Smooth muscle cell (in vitro differentiated cells): ENCODE data around the gene RAD51D. TPM values are rescaled to one million over a fixed set of nuclear protein-coding genes. Genes with fewer than 3 reads are reported as not detected.
"Not testable (repeated sequence)": the region's sequence is repeated elsewhere in the genome, so short reads cannot be mapped to it uniquely, and the experiment has no call there.

Experiments
- DNase-seq: peaks from one replicate; lab custom pipeline; 2025; ENCODE audit not compliant: unreplicated experiment; lab: John Stamatoyannopoulos, UW
- H2AFZ ChIP-seq: fragments of 200-600 bp; sonication (generic); 2 replicates; pipeline ENCODE4 v1.6.0; 2016; ENCODE audit warnings: antibody characterized with exemption, low read depth, mild to moderate bottlenecking
- H3F3A ChIP-seq: fragments of 200-600 bp; sonication (generic); 2 replicates; pipeline ENCODE4 v1.6.0; 2017; ENCODE audit warnings: antibody characterized with exemption, low read depth
- H3K27ac ChIP-seq: fragments of 200-600 bp; sonication (generic); 2 replicates; pipeline ENCODE4 v1.5.1; 2016; ENCODE audit warnings: low read depth, mild to moderate bottlenecking
- H3K27me3 ChIP-seq: fragments of 200-600 bp; sonication (generic); 2 replicates; pipeline ENCODE4 v1.6.1; 2016; ENCODE audit warnings: low read depth, mild to moderate bottlenecking
- H3K36me3 ChIP-seq: fragments of 200-600 bp; sonication (generic); 2 replicates; pipeline ENCODE4 v1.5.1; 2016; ENCODE audit warnings: low read depth
- H3K4me1 ChIP-seq: fragments of 200-600 bp; sonication (generic); 2 replicates; pipeline ENCODE4 v1.5.1; 2016; ENCODE audit warnings: low read depth
- H3K4me2 ChIP-seq: fragments of 200-600 bp; sonication (generic); 2 replicates; pipeline ENCODE4 v1.6.0; 2016; ENCODE audit warnings: mild to moderate bottlenecking
- H3K4me3 ChIP-seq: fragments of 200-600 bp; sonication (generic); 2 replicates; pipeline ENCODE4 v1.5.1; 2016; ENCODE audit warnings: mild to moderate bottlenecking
- H3K79me2 ChIP-seq: fragments of 200-600 bp; sonication (generic); 2 replicates; pipeline ENCODE4 v1.6.0; 2016; ENCODE audit warnings: low read depth, mild to moderate bottlenecking
- H3K9ac ChIP-seq: fragments of 200-600 bp; sonication (generic); 2 replicates; pipeline ENCODE4 v1.6.0; 2016; ENCODE audit warnings: low read depth
- H3K9me3 ChIP-seq: fragments of 200-600 bp; sonication (generic); replicated peaks from 2 replicates; pipeline ENCODE4 v1.5.1; 2016; ENCODE audit warnings: low read depth
- H4K20me1 ChIP-seq: fragments of 200-600 bp; sonication (generic); 2 replicates; pipeline ENCODE4 v1.6.0; 2016; ENCODE audit warnings: low read depth
- CTCF ChIP-seq: fragments of 200-600 bp; sonication (generic); IDR thresholded peaks from 2 replicates; pipeline ENCODE4 v1.5.1; 2017; ENCODE audit warnings: borderline replicate concordance, mild to moderate bottlenecking, antibody characterized with exemption; ENCODE audit not compliant: insufficient read depth, poor library complexity, severe bottlenecking
- WGBS: methylation state at CpG from one replicate; pipeline ENCODE4 v1.1.7; 2016; ENCODE audit warnings: low lambda C conversion rate; 5-methylcytosine and 5-hydroxymethylcytosine counted together
- polyA plus RNA-seq: library from polyadenylated mRNA; unstranded; fragments of >200 nt; fragmentation: Nextera tagmentation; extraction: Ambion mirVana; gene quantifications from 2 replicates; pipeline ENCODE4 v1.2.1, GENCODE V29; 2016
- total RNA-seq: library from RNA; depleted of rRNA; stranded (reverse); fragments of >200 nt; gene quantifications from 2 replicates; pipeline ENCODE4 v1.2.3, GENCODE V29; 2014

The RAD51D gene
- total and polyA plus RNA-seq, 2 experiments from 2014 or later = 1.4 to 5.5 TPM

GRCh38 chr17:35097776-35098175, 21.9 kb downstream of the RAD51D start:
- H3K9me3 ChIP-seq = no peaks in the 10 kb centered on the region
- H3K4me1 ChIP-seq = no peaks in the 10 kb centered on the region
- H2AFZ ChIP-seq = no peak overlapping the region
- no peaks in the 10 kb centered on the region for H3K27me3 ChIP-seq
- H3K79me2 ChIP-seq = no peaks in the 10 kb centered on the region
- no peak overlapping the region for H3K27ac ChIP-seq
- no peak overlapping the region for H3K4me2 ChIP-seq
- TF ChIP-seq CTCF = no peak
- no peak for DNase-seq
- H3K36me3 ChIP-seq = no peaks in the 10 kb centered on the region
- WGBS = 90% methylated on average over 2 of the region's 2 CpGs
- H3F3A ChIP-seq = no peaks in the 10 kb centered on the region
- H4K20me1 ChIP-seq = no peaks in the 10 kb centered on the region
- no peak overlapping the region for H3K9ac ChIP-seq
- no peak overlapping the region for H3K4me3 ChIP-seq

DNA sequence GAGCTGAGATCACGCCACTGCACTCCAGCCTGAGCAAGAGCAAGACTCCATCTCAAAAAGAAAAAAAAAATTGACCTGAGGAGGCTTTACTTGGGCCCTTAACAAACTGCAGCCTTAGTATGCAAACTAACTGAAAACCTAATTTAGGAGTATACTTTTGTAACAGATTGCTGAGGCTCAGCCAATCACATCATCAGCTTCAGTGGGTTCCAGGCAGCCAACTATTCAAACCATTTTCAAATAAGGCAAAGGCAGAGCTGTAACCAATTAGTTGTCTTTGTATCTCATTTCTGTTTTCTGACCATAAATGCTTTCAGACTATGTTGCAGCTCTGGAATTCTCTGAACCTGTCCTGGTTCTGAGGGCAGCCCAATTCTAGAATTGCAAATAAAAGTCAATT, 23.9 kb downstream of the RAD51D start:
- Histone ChIP-seq H3F3A (no peaks in the 10 kb centered on the region), H3K4me1 (no peaks in the 10 kb centered on the region), H4K20me1 (no peaks in the 10 kb centered on the region), H2AFZ (no peak overlapping the region), H3K9ac (no peak overlapping the region), H3K27me3 (no peaks in the 10 kb centered on the region), H3K79me2 (no peaks in the 10 kb centered on the region), H3K9me3 (no peaks in the 10 kb centered on the region), H3K4me3 (no peak overlapping the region), H3K36me3 (no peaks in the 10 kb centered on the region), H3K27ac (no peak overlapping the region), H3K4me2 (no peak overlapping the region)
- WGBS = 100% methylated on average over 1 of the region's 1 CpG
- no peak for DNase-seq
- TF ChIP-seq CTCF = no peak

DNA sequence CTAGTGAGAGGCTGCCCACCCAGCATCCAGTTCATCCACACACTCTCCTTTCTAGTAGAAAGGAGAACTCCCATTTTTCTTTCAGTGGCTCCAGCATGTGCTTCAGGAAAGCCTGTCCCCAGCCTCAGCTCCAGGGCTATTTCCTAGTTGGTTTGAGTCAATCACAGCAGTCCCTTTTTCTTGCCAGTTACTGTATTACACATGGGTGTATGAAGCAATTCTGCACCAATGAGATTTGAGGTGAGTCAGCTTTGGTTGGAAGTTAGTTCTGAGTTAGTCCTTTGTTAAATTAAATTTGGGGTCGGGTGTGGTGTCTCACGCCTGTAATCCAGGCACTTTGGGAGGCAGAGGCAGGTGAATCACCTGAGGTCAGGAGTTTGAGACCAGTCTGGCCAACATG, 24.8 kb downstream of the RAD51D start:
- H3K9me3 ChIP-seq = no peaks in the 10 kb centered on the region
- no peaks in the 10 kb centered on the region for H3K36me3 ChIP-seq
- no peak overlapping the region for H3K4me3 ChIP-seq
- 79% methylated on average over 2 of the region's 2 CpGs for WGBS
- no peaks in the 10 kb centered on the region for H4K20me1 ChIP-seq
- H2AFZ ChIP-seq = no peak overlapping the region
- H3K27ac ChIP-seq = no peak overlapping the region
- H3K9ac ChIP-seq = no peak overlapping the region
- H3K4me1 ChIP-seq = no peaks in the 10 kb centered on the region
- TF ChIP-seq CTCF = no peak
- no peaks in the 10 kb centered on the region for H3F3A ChIP-seq
- H3K79me2 ChIP-seq = no peaks in the 10 kb centered on the region
- no peak for DNase-seq
- H3K27me3 ChIP-seq = no peaks in the 10 kb centered on the region
- H3K4me2 ChIP-seq = no peak overlapping the region

- DNase-seq, H3K9me3 ChIP-seq, H4K20me1 ChIP-seq, H3K27ac ChIP-seq, H3F3A ChIP-seq, H3K4me3 ChIP-seq, H3K4me1 ChIP-seq, H3K9ac ChIP-seq, H3K27me3 ChIP-seq, H3K4me2 ChIP-seq, H2AFZ ChIP-seq, H3K36me3 ChIP-seq: not testable (repeated sequence)
- WGBS = 96% methylated on average over 11 of the region's 11 CpGs
- H3K79me2 ChIP-seq = peaks cover 24% of the 10 kb centered on the region
Measured at GRCh38 chr17:35090707-35091106, 29.0 kb downstream of the RAD51D start.
